Subcutaneous adipose tissue (tissue), 4 donors: ENCODE measurements around the gene SLC5A10. TPM values are rescaled to one million over a fixed set of nuclear protein-coding genes. Genes with fewer than 3 reads are reported as not detected.

ENCODE experiments used
- total RNA-seq, 4 donors: library from RNA; depleted of rRNA; stranded (reverse); fragments of >200 nt; gene quantifications; one replicate each; pipeline ENCODE4 v1.1.0, GENCODE V29; 2016
- TF ChIP-seq, protein P1 (sequence below): fragments of 450-650 bp; IDR thresholded peaks from one replicate; pipeline ENCODE4 v1.5.1; 2016; ENCODE audit warnings: low read depth, mild to moderate bottlenecking, control low read depth, antibody characterized with exemption, moderate library complexity

The SLC5A10 gene
- total RNA-seq, 4 donors from 2014 or later, result 0.19 TPM; not detected in 3

DNA sequence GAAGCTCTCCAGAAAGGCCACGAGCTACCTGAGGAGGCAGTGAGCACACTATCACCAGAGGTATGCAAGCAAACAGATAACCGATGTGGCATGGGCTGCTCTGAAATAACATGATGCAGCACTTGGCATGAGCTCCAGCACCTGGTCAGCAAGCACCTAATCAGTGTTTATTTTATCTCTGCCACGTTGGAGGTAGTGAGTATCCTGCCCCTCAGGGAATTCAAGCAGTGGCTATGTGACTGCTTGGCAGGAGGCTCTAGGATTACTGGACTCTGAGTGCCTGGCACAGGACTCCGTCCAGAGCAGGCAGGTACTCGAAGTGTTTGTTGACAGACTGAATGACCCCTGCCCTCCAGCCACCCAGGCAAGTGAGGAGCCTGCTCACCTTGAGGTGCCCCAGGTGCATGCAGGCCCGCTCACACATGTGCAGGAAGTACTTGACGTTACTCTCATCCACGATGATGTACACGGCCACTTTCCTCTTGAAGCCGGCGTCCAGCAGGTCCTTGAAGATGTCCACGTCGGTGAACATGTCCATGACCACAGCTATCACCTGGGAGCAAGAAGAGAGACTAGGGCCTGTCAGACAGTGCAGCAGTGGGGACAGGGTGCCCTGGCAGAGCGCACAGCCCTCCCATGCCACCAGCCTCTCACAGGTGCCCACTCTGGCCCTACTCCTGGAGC lies 36.0 kb downstream of the SLC5A10 start:
- TF ChIP-seq, protein P1, sequence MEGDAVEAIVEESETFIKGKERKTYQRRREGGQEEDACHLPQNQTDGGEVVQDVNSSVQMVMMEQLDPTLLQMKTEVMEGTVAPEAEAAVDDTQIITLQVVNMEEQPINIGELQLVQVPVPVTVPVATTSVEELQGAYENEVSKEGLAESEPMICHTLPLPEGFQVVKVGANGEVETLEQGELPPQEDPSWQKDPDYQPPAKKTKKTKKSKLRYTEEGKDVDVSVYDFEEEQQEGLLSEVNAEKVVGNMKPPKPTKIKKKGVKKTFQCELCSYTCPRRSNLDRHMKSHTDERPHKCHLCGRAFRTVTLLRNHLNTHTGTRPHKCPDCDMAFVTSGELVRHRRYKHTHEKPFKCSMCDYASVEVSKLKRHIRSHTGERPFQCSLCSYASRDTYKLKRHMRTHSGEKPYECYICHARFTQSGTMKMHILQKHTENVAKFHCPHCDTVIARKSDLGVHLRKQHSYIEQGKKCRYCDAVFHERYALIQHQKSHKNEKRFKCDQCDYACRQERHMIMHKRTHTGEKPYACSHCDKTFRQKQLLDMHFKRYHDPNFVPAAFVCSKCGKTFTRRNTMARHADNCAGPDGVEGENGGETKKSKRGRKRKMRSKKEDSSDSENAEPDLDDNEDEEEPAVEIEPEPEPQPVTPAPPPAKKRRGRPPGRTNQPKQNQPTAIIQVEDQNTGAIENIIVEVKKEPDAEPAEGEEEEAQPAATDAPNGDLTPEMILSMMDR, result no peak

DNA sequence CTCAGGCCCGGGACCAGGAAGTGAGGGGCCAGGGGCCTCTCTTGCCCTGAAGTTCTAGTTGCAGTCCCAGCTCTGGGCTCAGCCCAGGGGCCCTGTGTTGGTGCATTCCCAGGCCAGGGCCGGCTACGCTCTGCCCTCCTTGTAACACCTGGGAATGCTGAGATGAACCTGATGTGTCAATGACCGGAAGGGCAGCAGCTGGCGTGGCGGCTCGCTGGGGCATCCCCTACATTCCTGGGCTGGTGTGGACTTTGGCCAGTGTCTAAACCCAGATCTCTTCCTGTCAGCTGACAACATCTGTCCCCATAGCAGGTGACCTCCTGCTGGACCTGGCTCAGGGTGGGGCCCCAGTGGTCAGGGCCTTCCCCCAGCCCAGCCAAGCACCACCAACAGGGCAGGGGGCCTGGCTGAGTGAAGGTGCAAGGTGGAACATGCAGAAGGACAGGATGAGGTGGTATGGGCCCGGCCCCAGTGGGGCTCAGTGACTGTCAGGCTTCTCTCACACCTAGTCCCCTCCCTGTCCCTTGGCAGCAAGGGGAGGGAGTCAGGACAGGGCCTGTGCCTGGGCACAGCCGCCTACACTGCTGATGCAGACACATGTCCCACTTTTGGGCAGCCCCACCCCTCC lies 36.7 kb downstream of the SLC5A10 start:
- TF ChIP-seq, protein P1, result no peak

DNA sequence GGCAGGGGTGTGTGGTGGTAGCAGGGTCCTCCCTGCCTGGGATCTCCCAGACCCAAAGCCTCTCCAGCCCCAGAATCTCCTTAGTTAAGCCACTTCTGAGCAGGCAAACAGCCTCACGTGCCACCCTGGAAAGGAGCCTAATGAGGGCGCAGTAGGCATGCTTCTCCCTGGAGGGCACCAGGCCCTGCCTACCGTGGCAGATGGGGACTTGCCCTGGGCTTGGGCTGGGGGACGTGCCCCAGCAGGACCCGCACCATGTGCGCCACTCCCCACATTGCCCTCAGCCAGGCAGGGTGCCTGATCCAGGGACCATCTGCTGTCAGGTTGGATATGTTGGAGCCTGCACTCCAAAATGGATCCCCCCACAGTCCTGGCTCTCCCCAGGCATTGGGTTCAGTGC lies 38.4 kb downstream of the SLC5A10 start:
- TF ChIP-seq, protein P1, result no peak

DNA sequence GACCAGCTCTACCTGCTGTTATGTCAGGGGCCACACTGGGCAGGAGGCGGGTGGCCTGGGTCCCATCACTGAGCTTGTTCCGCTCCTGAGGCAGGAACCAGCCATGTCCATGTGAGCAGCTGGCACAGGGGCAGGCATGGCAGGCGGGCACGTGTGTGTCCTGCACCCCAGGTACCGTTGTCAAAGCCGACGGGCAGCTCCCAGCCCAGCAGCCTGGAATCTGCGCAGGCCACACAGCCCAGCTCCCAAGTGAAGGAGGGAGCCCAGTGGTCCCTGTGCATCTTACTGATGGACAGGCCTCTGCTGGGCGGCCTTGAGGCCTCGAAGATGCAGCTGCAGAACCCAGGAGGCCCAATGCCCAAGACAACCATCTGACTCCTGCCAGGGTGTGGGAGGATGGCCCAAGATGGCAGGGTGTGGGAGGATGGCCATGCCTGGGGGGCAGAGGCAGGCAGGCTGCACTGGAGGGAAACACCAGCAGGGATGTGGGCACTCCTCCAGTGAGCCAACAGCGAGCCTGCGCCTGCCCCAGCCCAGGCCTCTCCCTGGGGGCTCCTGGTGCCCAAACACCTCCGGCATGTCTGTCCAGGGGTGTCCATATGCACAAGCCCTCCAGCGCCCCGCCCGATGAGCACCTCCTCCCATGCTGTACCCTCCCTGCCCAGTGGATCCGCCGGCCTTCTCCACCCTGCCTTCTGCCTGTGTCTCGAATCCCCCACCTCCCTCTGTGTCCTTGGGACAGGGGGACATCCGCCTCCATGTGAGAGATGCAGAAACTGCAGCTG lies 39.8 kb downstream of the SLC5A10 start:
- TF ChIP-seq, protein P1, result no peak

DNA sequence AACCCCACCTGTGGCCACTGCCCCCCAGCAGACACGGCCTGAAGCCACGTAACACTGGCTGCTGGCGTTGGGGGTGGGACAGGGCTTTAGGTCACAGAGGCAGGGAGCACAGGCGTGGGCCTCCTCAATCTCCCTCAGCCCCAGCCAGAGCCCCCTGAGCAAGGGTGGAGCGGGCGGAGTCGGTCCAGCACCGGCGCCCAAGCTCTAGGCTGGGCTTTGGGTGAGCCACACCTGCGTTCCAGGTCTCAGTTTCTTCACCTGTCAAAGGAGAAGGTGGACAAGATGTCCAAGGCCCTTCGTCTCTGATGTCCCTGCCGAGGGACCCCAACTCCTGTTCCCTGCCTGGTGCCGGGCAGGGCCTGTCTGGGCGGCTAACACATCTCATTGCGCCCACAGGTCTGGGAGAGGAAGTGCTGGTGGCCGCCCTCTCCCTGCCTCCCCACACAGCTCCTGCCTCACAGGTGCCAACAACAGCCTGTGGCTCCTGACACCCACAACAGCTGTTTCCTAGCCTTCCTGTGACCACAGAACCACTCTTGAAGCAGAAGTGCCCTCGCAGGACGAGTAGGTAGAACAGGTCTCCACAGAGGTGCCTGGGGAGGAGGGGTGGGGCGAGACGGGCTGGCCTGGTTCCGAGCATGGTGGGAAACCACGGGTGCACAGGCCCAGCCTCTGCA lies 40.6 kb downstream of the SLC5A10 start:
- TF ChIP-seq, protein P1, result no peak

DNA sequence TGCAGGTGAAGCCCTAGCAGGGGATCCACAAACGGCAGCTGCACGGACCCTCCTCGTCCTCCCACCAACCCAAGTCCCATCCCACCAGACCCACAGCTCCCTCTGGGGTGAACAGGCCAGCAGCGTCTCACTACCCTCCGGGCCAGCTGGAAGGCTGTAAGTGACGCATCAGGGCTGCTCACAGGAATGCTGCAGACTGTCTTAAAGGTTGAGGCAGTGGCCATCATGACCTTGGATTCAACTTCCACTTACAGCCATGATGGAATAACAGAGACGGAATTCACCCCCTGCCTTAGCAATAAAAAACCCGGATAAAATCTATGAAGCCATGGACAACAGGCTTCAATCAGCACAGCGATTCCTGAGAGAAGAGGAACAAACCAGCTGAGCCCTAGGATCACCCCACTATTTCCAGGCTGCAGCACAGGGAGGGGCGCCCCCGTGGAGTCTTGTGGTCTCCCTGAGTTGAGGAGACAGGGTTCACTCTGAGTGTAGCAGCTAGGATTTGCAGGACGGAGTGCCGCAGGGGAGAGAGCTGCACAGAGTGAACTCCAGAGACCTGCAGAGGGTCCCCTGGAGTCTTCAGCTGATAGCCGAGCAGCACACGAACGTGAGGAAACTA lies 42.1 kb downstream of the SLC5A10 start:
- TF ChIP-seq, protein P1, result no peak
